ENCODE data around the gene NIN. TPM values are rescaled to one million over a fixed set of nuclear protein-coding genes. Genes with fewer than 3 reads are reported as not detected.

The NIN gene
- total and polyA plus RNA-seq, 2 of the 4 experiments (the other 2 are of a cell fraction): 15.2 to 98.4 TPM

DNA sequence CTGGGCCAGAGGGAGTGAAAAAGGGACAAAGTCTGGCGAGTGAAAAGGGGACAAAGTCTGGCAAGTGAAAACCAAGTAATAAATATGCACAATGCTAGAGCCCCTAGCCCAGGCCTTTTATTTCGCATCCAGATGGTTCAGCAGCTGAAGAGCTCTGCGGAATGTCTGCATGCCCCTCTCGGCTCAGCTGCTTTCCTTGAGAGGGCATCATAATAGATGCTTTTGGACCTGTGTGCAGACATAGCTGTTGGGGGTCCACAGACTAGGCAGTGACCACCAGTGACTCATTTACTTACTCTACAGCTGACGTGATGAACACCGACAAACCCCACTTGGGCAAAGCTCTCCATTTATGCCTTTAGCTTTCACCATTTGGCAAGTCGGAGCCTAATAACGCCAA is 4.3 kb downstream of the NIN start:
- Histone ChIP-seq H3K56ac (ENCODE audit: extremely low read depth, insufficient read depth, low read length) (no peak overlapping the region), H3K14ac (replicated peaks; ENCODE audit: low read depth, low read length) (no peak overlapping the region), H2AK5ac (ENCODE audit: low read depth, low read length) (no peak overlapping the region), H3K27me3 (ENCODE audit: control insufficient read depth, insufficient read depth, low read length) (no peaks in the 10 kb centered on the region), H2BK15ac (ENCODE audit: low read depth, low read length) (no peak overlapping the region), H3K4me2 (ENCODE audit: low read depth, low read length) (no peak overlapping the region), H3K27ac (ENCODE audit: insufficient read depth, low read length) (no peak overlapping the region), H3K23ac (ENCODE audit: low read depth, low read length) (no peak overlapping the region), H4K5ac (ENCODE audit: low read depth, low read length) (no peak overlapping the region), H3K9ac (ENCODE audit: low read depth, low read length) (no peak overlapping the region), H2AK9ac (replicated peaks; ENCODE audit: low read depth, low read length, poor library complexity) (no peak overlapping the region), H3K4me3 (ENCODE audit: insufficient read depth, low read depth, low read length) (no peak overlapping the region), H4K8ac (ENCODE audit: low read depth in 2 of 2, low read length in 2 of 2) (no peak overlapping the region), H2AFZ (replicated peaks; ENCODE audit: low read length, poor library complexity) (no peak overlapping the region), H3K4me1 (ENCODE audit: control insufficient read depth, insufficient read depth, low read length) (peaks cover 23% of the 10 kb centered on the region), H3K36me3 (ENCODE audit: control insufficient read depth, insufficient read depth, low read length) (no peaks in the 10 kb centered on the region; the same call in 1 of the 2 replicates), H3K79me1 (ENCODE audit: low read depth in 1 of 2, low read length in 2 of 2) (peaks cover 45 to 81% of the 10 kb centered on the region in 2 experiments), H3K9me1 (ENCODE audit: insufficient read depth, low read length) (peaks cover 20% of the 10 kb centered on the region), H2BK5ac (ENCODE audit: low read depth, low read length, poor library complexity, severe bottlenecking) (no peak overlapping the region), H2BK120ac (ENCODE audit: low read depth, low read length) (no peak overlapping the region), H3K9me3 (ENCODE audit: control insufficient read depth, insufficient read depth, low read length) (no peaks in the 10 kb centered on the region), H4K20me1 (ENCODE audit: insufficient read depth, low read length) (peaks cover 77% of the 10 kb centered on the region), H3K4ac (ENCODE audit: low read depth, low read length) (no peak overlapping the region), H3K18ac (ENCODE audit: low read depth, low read length) (no peak overlapping the region), H2BK20ac (ENCODE audit: low read depth, low read length) (no peak overlapping the region), H4K91ac (ENCODE audit: insufficient read depth, low read depth, low read length) (no peak overlapping the region)
- CTCF ChIA-PET: no interaction called here
- WGBS, 2 experiments (ENCODE audit: extremely low coverage in 2 of 2, insufficient read length in 1 of 2): 91% methylated on average over 4 of the region's 8 CpGs; no CpG with 5 or more reads in 1 of the 2 experiments
- ATAC-seq (ENCODE audit: low read depth) (no peak), DNase-seq (no peak)
- in situ Hi-C loops (cut with MboI; ENCODE audit: low sequenced_read_pairs): no loop called here
- intact Hi-C loops (cut with micrococcal nuclease): no loop called here
- TF ChIP-seq SMC3 (IDR thresholded peaks at IDR 0.05; ENCODE audit: low read depth, low read length): no peak
- TF ChIP-seq RCOR1 (IDR thresholded peaks at IDR 0.05; ENCODE audit: insufficient replicate concordance, low read length): no peak
- TF ChIP-seq NFE2L2 (IDR thresholded peaks at IDR 0.05; ENCODE audit: low read depth, low read length): no peak
- TF ChIP-seq FOS (IDR thresholded peaks at IDR 0.05; ENCODE audit: low read depth, low read length): no peak
- no TSS peak for BruUV-seq (replicated peaks)
- POLR2A ChIA-PET (ENCODE audit: unreplicated experiment): interaction anchor here (0.7 kb wide), 2 partner anchors 33 to 98 kb away, joined by 3 to 4 read pairs; no protein-coding TSS in a partner anchor
- dilution Hi-C loops (cut with HindIII; ENCODE audit: low sequenced_read_pairs, unreplicated experiment): no loop called here
